Esophagus squamous epithelium (tissue), 5 donors: ENCODE results near the gene RANBP3. TPM values are rescaled to one million over a fixed set of nuclear protein-coding genes. Genes with fewer than 3 reads are reported as not detected.
A peak's percentile ranks its signal among the peaks of the same experiment; 100 is the strongest.

Source experiments
- DNase-seq: peaks from one replicate; lab custom pipeline; 2025; lab: John Stamatoyannopoulos, UW
- H3K27ac ChIP-seq, 4 donors: fragments of 200-600 bp; sonication (generic); one replicate each; pipeline ENCODE4 v1.5.1; 2016 to 2019; ENCODE audit warnings: mild to moderate bottlenecking in 1 of 4
- H3K27me3 ChIP-seq, 4 donors: fragments of 200-600 bp; sonication (generic); 1 replicate in 3 of 4; 2 replicates in 1 of 4; pipeline versions ENCODE4 v1.5.1 to v1.6.0; 2017 to 2021; ENCODE audit warnings: antibody characterized with exemption in 1 of 4
- H3K36me3 ChIP-seq, 3 donors: fragments of 200-600 bp; sonication (generic); one replicate each; pipeline ENCODE4 v1.5.1; 2016 to 2019
- H3K4me1 ChIP-seq, 3 donors: fragments of 200-600 bp; sonication (generic); one replicate each; pipeline ENCODE4 v1.5.1; 2017 to 2019
- H3K4me3 ChIP-seq, 4 donors: fragments of 200-600 bp; sonication (generic); 1 replicate in 3 of 4; 2 replicates in 1 of 4; pipeline ENCODE4 v1.5.1; 2016 to 2019; ENCODE audit warnings: mild to moderate bottlenecking in 2 of 4, moderate library complexity in 1 of 4
- H3K9me3 ChIP-seq, 3 donors: fragments of 200-600 bp; sonication (generic); one replicate each; pipeline ENCODE4 v1.5.1; 2016 to 2019
- CTCF ChIP-seq, 6 experiments: fragments of 450-650 bp in 4 of 6; fragments of 200-600 bp in 2 of 6; sonication (generic) in 2 of 6; IDR thresholded peaks; one replicate each; pipeline ENCODE4 v1.5.1; 2016 to 2019; ENCODE audit warnings: antibody characterized with exemption in 6 of 6, mild to moderate bottlenecking in 4 of 6, moderate library complexity in 4 of 6
- POLR2A ChIP-seq, 4 donors: fragments of 450-650 bp; IDR thresholded peaks; one replicate each; pipeline ENCODE4 v1.6.1; 2017; ENCODE audit warnings: antibody characterized with exemption in 4 of 4, mild to moderate bottlenecking in 4 of 4, moderate library complexity in 3 of 4
- WGBS, 2 donors: methylation state at CpG; one replicate each; pipeline ENCODE4 v1.1.5; 2018; 5-methylcytosine and 5-hydroxymethylcytosine counted together
- intact Hi-C: fragments of 100-400 bp; cut with DNase I; formaldehyde crosslinking; loops from one replicate; pipeline ENCODE4 v1.15.0; 2022
- total RNA-seq, 4 donors: library from RNA; depleted of rRNA; stranded (reverse); fragments of >200 nt; gene quantifications; one replicate each; pipeline ENCODE4 v1.1.0, GENCODE V29; 2016
- donor health status: DM: yes; HTN: yes; CAD: no.

RANBP3 gene
- total RNA-seq, 4 donors from 2014 or later, result 38.0 to 77.8 (median 39.6) TPM

- 84 to 90% methylated on average over 10 to 11 of the region's 16 CpGs for WGBS, 2 donors
- Histone ChIP-seq H3K4me3 (no peak overlapping the region), H3K36me3 (peaks cover 0 to 31% (median 0%) of the 10 kb centered on the region in 3 donors), H3K4me1 (peaks cover 0 to 20% (median 0%) of the 10 kb centered on the region in 3 donors), H3K27me3 (no peaks in the 10 kb centered on the region), H3K27ac (peak overlapping the region in 3 of 4 donors; percentile 44 to 76 (median 62)), H3K9me3 (no peaks in the 10 kb centered on the region)
- no peak for DNase-seq
- intact Hi-C loops, result loop anchor here (5.0 kb wide), 1 partner anchor 35 kb away; no protein-coding TSS in a partner anchor
- TF ChIP-seq POLR2A (IDR thresholded peaks at IDR 0.05) (no peak), CTCF (IDR thresholded peaks at IDR 0.05) (peak in 1 of 6 experiments; percentile 14)
Measured at GRCh38 chr19:6022570-6023064, 44.7 kb upstream of the RANBP3 start.

- no peaks in the 10 kb centered on the region for H3K9me3 ChIP-seq
- peaks cover 0 to 20% (median 0%) of the 10 kb centered on the region in 3 donors for H3K4me1 ChIP-seq
- no peaks in the 10 kb centered on the region for H3K27me3 ChIP-seq
- intact Hi-C loops, result loop anchor here (5.0 kb wide), 1 partner anchor 35 kb away; no protein-coding TSS in a partner anchor
- 62 to 83% methylated on average over 6 to 25 of the region's 29 CpGs for WGBS, 2 donors
- H3K27ac ChIP-seq, result peak overlapping the region in 3 of 4 donors; percentile 17 to 76 (median 44)
- TF ChIP-seq CTCF (IDR thresholded peaks at IDR 0.05), result peak; percentile 34 to 73 (median 68)
- no peak for TF ChIP-seq POLR2A (IDR thresholded peaks at IDR 0.05)
- H3K36me3 ChIP-seq, result peaks cover 0 to 25% (median 0%) of the 10 kb centered on the region in 3 donors
- DNase-seq, result no peak
- no peak overlapping the region for H3K4me3 ChIP-seq
Measured at GRCh38 chr19:6021878-6022569, 44.1 kb upstream of the RANBP3 start.

- TF ChIP-seq POLR2A (IDR thresholded peaks at IDR 0.05) (no peak), CTCF (IDR thresholded peaks at IDR 0.05) (peak in 1 of 6 experiments; percentile 6)
- H3K9me3 ChIP-seq, result no peaks in the 10 kb centered on the region
- no peak for DNase-seq
- WGBS, 2 donors, result 65 to 82% methylated on average over 11 to 20 of the region's 22 CpGs
- H3K36me3 ChIP-seq, result peaks cover 0 to 16% (median 0%) of the 10 kb centered on the region in 3 donors
- intact Hi-C loops, result loop anchor here (5.0 kb wide), 1 partner anchor 34 kb away; no protein-coding TSS in a partner anchor
- peaks cover 0 to 20% (median 0%) of the 10 kb centered on the region in 3 donors for H3K4me1 ChIP-seq
- H3K27me3 ChIP-seq, result no peaks in the 10 kb centered on the region
- H3K4me3 ChIP-seq, result no peak overlapping the region
- H3K27ac ChIP-seq, result no peak overlapping the region
Measured at GRCh38 chr19:6020972-6021805, 43.2 kb upstream of the RANBP3 start.

- peaks cover 0 to 20% (median 0%) of the 10 kb centered on the region in 3 donors for H3K4me1 ChIP-seq
- no peak for DNase-seq
- intact Hi-C loops, result loop anchor here (5.0 kb wide), 1 partner anchor 33 kb away; no protein-coding TSS in a partner anchor
- peaks cover 0 to 10% (median 0%) of the 10 kb centered on the region in 3 donors for H3K36me3 ChIP-seq
- TF ChIP-seq CTCF (IDR thresholded peaks at IDR 0.05) (no peak), POLR2A (IDR thresholded peaks at IDR 0.05) (no peak)
- 55 to 80% methylated on average over 8 to 16 of the region's 20 CpGs for WGBS, 2 donors
- no peak overlapping the region for H3K27ac ChIP-seq
- H3K4me3 ChIP-seq, result no peak overlapping the region
- H3K9me3 ChIP-seq, result no peaks in the 10 kb centered on the region
- no peaks in the 10 kb centered on the region for H3K27me3 ChIP-seq
Measured at GRCh38 chr19:6020166-6020882, 42.4 kb upstream of the RANBP3 start.
